ENCODE measurements around the gene ZDHHC9.

Gene ZDHHC9

GRCh38 chrX:129786210-129786651, 57.5 kb downstream of the ZDHHC9 start:
- DNase-seq (ENCODE audit: low spot score): no peak

DNA sequence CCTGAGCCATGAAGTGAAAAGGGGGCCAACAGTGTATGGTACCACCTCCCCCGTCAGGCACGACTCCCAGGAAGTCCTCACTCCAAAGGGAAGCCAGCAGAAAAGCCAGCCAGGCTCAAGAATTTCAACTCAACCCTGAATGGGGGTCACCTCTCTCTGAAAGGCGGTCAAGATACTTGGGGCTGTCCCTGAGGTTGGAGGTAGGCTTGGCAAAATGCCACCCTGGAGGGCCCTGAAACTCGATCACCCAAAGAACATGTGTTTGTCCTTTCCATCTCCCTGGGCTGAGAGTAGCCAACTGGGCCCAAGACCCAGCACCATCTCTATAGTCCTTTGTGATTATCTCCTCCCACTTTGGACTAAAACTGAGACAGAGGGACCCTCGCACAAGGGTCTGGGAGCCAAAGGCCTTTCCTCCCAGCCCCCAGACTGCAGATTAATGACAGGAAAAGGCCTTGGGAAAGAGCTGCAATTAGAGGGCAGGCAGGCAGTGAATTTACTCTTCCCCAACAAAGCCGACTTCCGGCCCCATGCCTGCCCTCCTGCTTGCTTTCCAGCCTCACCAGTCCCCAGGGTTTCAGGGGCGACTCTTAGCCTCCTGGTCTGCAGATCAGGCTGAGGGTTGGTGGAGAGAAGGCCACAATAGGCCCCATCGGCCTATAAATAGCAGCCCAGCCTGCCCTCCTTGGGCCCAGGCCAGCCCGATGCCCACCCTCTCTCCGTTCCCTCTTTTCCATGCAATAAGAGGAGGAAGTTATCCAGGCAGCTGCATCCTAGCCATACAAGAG, 58.3 kb downstream of the ZDHHC9 start:
- DNase-seq (ENCODE audit: low spot score): no peak

- DNase-seq (ENCODE audit: low spot score): no peak
These were observed 59.3 kb downstream of the ZDHHC9 start for GRCh38 chrX:129784371-129784770.

GRCh38 chrX:129783291-129783713, 60.4 kb downstream of the ZDHHC9 start:
- no peak for DNase-seq (ENCODE audit: low spot score)

- DNase-seq (ENCODE audit: low spot score): no peak
These were observed 61.0 kb downstream of the ZDHHC9 start for GRCh38 chrX:129782706-129783105.

DNA sequence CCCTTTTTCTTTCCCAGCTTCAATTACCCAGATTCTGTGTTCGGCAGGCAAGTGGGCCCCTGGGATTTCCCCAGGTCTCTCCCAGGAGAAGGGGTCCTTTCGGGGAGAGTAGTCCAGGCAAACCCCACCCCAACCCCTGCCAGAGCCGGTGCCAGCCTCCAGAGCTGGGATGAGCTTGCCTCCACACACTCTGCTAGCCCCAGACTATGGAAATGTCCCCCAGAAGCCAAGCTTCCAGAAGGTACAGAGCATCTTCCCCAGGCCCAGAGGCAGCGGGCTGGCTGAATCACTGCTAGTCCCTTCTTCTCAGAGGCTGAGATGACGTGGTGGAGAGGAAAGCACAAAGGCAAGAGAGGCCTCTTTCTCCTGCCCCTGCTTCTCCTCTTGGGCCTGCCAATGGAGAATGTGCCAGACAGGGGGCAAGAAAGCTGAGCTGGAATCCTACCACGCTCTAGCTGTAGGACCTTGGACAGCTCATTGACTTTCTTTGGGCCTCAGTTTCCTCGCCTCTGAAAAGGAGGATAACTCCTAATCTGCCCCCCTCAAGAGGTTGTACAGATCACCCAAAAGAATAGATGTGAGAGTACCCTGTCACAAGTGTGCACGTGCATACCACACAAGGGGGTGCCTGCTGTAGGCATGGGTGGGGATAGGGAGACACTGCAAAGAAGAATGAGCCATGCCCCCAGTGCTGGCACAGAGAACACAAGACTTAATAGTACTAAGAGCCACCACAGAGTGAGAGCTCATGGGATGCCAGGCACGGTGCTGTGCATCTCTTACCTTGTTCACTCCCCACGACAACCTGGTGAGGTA, 61.8 kb downstream of the ZDHHC9 start:
- no peak for DNase-seq (ENCODE audit: low spot score)

DNA sequence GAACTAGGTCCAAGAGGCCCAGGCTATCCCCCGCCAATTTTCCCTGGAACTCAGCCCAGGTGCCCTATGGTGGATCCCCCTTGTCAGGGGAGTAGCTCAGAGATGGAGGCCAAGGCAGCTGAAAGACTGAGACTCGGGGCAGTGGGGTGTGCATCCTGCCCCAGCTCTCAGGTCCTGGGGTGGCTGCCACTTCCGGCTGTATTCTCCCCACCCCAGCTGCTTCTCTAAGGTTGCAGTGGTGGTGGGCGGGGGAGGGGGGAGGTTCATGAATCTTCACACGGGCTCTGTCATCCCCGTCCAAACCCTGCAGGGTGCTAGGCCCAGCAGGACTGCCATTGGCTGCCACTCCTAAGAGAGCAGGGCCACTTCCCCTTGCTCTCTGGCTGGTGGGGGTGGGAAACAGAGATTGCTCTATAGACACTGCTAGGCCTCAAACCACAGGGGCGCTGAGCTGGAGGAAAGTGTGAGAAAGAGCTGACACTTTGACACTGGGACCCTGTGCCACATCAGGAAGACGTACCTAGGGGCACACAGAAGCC, 62.5 kb downstream of the ZDHHC9 start:
- DNase-seq (ENCODE audit: low spot score): no peak

DNA sequence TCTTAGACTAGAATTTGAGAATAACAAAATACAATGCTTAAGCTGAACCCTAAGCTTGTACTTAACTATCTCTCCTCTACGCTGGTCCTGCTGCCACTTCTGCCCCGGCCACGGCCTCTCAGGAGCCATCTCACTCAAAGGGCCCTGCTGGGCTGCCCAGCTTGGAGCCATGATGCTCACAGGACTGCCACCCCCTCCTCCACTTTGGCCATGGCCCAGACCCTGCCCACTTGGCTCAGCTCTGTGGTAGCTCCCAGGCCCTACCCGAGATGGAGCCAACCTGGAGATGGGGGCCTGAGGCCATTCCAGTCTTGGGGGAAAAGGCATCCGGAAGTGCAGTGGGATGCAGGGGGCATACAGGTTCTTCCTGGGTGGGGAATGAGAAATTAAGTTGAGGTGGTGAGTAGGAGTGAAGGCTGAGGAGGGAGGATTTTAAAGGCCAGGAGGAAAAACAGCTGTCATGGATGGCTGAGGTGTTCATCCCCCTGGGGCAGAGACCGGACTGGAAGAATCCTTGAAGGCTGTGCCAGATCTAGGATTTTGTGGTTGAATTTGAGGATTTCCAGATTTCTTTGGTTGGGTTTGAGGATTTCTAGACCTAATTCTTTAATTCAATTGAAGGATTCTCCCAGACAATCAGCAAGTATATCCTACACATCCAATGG, 63.1 kb downstream of the ZDHHC9 start:
- DNase-seq (ENCODE audit: low spot score): no peak

DNA sequence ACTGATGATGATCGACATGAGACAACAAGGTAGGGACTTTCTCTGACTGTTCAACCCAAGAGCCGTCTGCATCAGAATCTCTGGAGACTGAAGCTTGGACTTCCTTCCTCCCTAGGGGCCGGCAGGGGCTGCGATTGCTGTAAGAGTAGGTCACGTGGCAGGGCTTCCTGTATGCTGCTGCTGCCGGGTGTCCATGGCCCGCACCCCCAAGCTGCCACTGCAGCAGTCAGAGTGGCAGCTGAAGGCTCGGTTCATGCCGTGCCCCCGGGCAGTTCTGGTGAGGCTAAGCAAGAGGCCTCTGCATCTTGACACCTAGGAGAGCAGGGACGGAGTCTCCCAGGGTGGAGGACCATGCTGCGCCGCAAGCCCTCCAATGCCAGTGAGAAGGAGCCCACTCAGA, 63.9 kb downstream of the ZDHHC9 start, which contains the start of gene SASH3:
TSS of gene SASH3 (plus strand) at position 203 of the 400 bp plus-strand sequence. CDS start at position 352, 149 bp downstream.
- no peak for DNase-seq (ENCODE audit: low spot score)

DNA sequence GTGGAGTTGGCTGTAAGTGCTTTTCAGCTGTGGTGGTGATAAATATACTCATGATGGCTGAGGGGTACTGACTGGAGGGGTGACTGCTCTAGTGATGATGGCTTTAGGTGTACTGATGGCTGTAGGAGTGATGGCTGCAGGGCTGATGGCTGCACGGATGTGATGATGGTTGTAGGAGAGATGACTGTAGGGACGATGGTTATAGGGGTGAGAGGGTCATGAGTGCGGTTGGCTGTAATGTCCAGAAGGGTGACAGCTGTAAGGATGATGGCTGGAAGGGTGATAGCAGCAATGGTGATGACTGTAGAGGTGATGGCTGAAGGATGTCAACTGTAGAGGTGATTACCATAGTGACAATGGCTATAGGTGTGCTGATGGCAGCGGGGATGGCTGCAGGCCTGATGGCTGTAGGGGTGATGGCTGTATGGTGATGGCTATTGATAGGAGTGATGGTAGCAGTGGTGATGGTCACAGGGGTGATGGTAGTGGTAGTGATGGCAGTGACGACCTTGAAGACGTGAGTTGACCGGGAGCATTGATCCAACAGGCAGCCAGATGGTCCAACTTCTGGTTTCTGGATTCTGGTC, 64.5 kb downstream of the ZDHHC9 start:
- DNase-seq (ENCODE audit: low spot score): no peak

DNA sequence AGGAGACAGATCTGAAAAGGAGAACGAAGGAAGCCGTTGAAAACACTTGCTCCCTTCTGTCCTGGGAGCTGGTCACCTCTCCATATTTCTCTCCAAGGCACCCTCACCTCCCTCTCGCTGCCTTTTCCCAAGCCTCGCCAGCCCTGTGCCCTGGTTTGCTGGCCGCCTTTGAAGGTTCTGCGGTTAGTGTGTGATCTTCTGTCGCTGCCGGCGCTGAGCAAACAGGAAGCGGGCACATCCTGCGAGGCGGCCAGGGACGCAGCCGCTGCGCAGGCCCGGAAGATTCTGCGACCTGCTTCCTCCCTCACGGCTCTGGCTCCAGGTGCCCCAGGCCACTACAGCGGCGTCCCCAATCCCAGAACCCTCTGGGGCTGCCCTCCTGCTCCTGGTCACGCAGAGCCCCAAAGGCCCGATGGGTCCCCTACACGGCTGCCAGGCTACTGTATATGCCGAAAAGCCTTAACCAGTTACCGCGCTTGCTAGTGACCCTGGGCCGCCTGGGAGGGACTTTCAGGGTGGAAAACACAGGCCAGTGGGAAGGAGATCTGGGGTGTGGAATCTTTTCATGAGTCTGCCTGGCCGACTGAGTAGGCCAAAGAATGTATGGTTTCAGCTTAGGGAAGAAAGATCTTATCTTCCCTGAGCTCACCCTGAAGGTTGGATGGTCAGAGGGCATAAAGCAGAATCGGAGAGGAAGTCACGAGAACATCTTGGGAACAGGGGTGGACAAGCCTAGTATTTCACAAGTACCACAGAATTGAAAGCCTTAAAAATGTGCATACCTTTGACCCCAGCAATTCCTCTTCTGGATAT, 66.3 kb downstream of the ZDHHC9 start:
- no peak for DNase-seq (ENCODE audit: low spot score)

GRCh38 chrX:129773649-129774458, 69.8 kb downstream of the ZDHHC9 start:
- no peak for DNase-seq (ENCODE audit: low spot score)

- no peak for DNase-seq (ENCODE audit: low spot score)
These were observed 70.8 kb downstream of the ZDHHC9 start for GRCh38 chrX:129772796-129773431.

DNA sequence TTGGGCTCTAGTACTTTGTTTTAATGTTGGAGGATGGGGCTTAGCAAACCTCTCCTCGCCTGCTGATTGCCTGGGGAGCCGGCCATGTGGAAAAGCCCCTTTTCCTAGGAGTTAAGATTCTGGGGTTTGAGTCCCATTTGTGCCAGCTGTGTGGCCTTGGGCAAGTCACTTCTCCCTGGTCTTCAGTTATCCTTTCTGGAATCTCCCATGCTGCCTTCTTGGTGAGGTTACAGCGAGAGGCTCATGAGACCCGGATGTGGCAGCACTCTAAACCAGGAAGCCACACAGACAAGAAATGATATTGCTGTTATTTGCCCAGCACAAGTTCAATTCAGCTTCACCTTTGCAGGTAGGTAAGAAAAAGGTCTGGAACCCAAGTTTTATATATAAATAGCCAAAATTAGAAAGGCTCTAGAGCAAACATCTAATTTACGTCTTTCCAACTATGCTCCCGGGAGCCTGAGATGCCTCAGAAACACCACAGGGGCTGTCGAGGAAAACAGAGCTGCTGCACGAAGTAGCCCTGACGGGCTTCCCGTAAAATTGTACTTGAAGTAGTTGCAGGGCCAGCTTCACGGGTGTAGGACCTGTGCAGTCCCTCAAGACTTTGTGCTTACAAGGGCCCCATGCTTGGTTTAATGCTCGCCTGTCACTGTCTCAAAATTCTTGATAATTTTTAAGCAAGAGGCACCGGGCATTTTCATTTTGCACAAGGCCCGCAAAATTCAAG, 72.3 kb downstream of the ZDHHC9 start:
- no peak for DNase-seq (ENCODE audit: low spot score)

GRCh38 chrX:129769467-129770154, 74.1 kb downstream of the ZDHHC9 start:
- DNase-seq (ENCODE audit: low spot score): no peak

DNA sequence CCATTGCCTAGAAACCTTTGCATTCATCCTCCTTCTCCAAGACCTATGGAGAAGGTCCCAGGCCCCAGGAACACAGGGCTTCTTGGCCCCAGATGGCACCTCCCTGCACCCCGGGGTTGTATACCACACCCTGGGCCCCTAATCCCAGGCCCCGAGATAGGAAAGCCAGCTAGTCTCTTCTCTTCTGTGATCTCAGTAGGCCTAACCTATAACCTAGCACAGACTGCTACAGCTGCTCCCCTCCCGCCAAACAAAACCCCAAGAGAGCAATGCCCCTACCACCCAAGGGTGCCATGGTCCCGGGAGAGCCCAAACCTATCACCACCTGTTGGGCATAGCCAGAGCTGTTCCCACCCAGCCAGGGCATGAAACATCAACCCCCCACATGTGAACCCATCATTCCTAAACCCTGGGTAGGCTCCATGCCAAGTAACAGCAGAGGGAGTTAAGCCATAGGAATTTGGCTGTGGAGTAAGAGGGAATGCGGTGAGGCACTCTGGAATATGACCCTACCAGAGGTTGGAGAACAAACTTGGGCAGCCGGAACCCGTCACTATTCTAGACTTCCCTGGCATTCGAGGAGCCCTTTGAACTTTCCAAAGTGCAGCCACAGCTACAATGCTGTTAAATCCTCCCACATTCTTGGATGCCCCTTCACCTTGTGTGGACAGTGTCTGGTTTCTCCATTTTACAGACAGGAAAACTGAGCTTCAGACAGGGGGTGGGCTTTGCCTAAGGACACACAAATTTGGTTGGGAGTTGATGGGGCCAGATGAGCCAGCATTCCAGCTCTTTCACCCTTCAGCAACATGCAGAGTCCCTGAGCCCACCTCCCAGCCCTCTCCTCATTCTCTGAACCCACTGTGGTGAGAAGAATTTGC, 74.9 kb downstream of the ZDHHC9 start:
- DNase-seq (ENCODE audit: low spot score): no peak

- DNase-seq (ENCODE audit: low spot score): no peak
These were observed 75.5 kb downstream of the ZDHHC9 start for GRCh38 chrX:129768186-129768585.
